OCI-LY7 (cell line): ENCODE results near the gene DEGS1.

ENCODE experiments used
- CTCF ChIP-seq: fragments of 200-600 bp; sonication (generic); conservative IDR thresholded peaks from 2 replicates; pipeline ENCODE4 v1.5.1; 2014; ENCODE audit warnings: mild to moderate bottlenecking, antibody characterized with exemption, low read length, moderate library complexity, mixed read lengths
- EZH2phosphoT487 ChIP-seq: fragments of 200-600 bp; sonication (generic); IDR thresholded peaks from 2 replicates; pipeline ENCODE4 v1.6.1; 2018; ENCODE audit warnings: low read depth, borderline replicate concordance, mild to moderate bottlenecking, mixed run types, antibody characterized with exemption, low read length, moderate library complexity, mixed read lengths

DNA sequence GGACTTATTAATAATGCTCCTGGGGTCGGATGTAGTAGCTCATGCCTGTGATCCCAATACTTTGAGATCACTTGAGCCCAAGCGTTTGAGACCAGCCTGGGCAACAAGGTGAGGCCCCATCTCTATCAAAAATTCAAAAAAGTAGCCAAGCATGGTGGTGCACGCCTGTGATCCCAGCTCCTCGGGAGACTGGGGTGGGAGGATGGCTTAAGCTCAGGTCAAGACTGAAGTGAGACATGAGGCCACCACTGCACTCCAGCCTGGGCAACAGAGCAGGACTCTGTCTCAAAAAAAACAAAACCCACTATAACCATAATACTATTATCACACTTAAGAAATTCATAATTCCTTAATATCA, 1.6 kb upstream of the DEGS1 start:
- no peak for TF ChIP-seq CTCF
- no peak for TF ChIP-seq EZH2phosphoT487
